PFSK-1 (cell line): ENCODE data around the gene OLFM2.

Experiments
- POLR2AphosphoS5 ChIP-seq: IDR thresholded peaks from 2 replicates; pipeline ENCODE4 v1.6.1; 2012; ENCODE audit warnings: low read depth, mild to moderate bottlenecking, control low read depth, low read length, moderate library complexity
- REST ChIP-seq, 2 experiments: IDR thresholded peaks; 2 replicates each; pipeline versions ENCODE4 v1.6.1 to v1.8.0; 2011 to 2012; ENCODE audit warnings: low read depth in 2 of 2, low read length in 2 of 2, control low read depth in 1 of 2, inconsistent platforms in 1 of 2, mild to moderate bottlenecking in 1 of 2, moderate library complexity in 1 of 2; ENCODE audit not compliant: insufficient read depth in 1 of 2
- SIN3A ChIP-seq: IDR thresholded peaks from 2 replicates; pipeline ENCODE4 v1.6.1; 2012; ENCODE audit warnings: mild to moderate bottlenecking, low read length, moderate library complexity, borderline replicate concordance; ENCODE audit not compliant: insufficient read depth
- TAF1 ChIP-seq: IDR thresholded peaks from 2 replicates; pipeline ENCODE4 v1.6.1; 2012; ENCODE audit warnings: low read length, control low read depth, borderline replicate concordance; ENCODE audit not compliant: insufficient read depth

GRCh38 chr19:9863759-9864158 lies 72.6 kb downstream of the OLFM2 start:
- TF ChIP-seq REST (IDR thresholded peaks at IDR 0.05; ENCODE audit: insufficient read depth in 1 of 2, low read depth in 2 of 2, low read length in 2 of 2) (no peak), TAF1 (no peak), SIN3A (no peak), POLR2AphosphoS5 (no peak; the same call in 1 of the 2 replicates)
